ENCODE data around the gene OR9A2. TPM values are rescaled to one million over a fixed set of nuclear protein-coding genes. Genes with fewer than 3 reads are reported as not detected.

Gene OR9A2
- total RNA-seq, 1 experiment from 2014 or later, result not detected

GRCh38 chr7:143042159-143042789, 15.3 kb upstream of the OR9A2 start:
- no peak overlapping the region for H3K27ac ChIP-seq (ENCODE audit: low read length)
- H2AFZ ChIP-seq (ENCODE audit: low read length), result 0 out of 2 replicates have a peak overlapping the region, but pooled peaks have one; percentile 23
- DNase-seq, result no peak
- peaks cover 5% of the 10 kb centered on the region for H3K4me1 ChIP-seq (ENCODE audit: low read length)
- H3K9ac ChIP-seq (ENCODE audit: low read length), result no peak overlapping the region
- no peak overlapping the region for H3K4me3 ChIP-seq (ENCODE audit: low read length)
- no peaks in the 10 kb centered on the region for H4K20me1 ChIP-seq (ENCODE audit: insufficient read depth, low read depth, low read length)
- H3K36me3 ChIP-seq (ENCODE audit: insufficient read depth, low read length), result no peaks in the 10 kb centered on the region
- no peaks in the 10 kb centered on the region for H3K9me3 ChIP-seq (ENCODE audit: low read length)
- no peaks in the 10 kb centered on the region for H3K9me2 ChIP-seq (replicated peaks; ENCODE audit: insufficient read depth, low read length)
- no peak overlapping the region for H3K4me2 ChIP-seq (ENCODE audit: low read depth, low read length, poor library complexity, severe bottlenecking)
- H3K79me2 ChIP-seq (ENCODE audit: low read length), result no peaks in the 10 kb centered on the region
- no peaks in the 10 kb centered on the region for H3K27me3 ChIP-seq (ENCODE audit: low read length)

DNA sequence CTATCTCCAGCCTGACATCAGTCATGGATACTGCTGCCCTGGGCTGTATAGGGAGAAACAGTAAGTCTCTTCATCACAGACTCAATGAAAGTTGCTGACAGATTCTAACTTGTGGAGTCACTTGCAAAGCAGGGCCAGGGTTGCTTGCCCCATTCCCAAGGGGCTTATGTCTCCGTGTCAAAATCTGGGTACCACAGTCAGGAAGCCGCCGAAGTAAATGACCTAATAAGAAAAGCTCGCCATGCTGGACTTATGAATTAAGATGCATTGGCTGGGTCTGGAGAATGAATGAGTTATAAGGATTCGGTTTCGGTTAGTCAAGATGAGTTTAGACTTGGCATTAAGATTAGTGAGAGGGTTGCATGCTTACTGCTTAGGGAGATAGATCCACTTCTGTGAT, 14.4 kb upstream of the OR9A2 start:
- Histone ChIP-seq H3K4me3 (ENCODE audit: low read length) (no peak overlapping the region), H3K4me2 (ENCODE audit: low read depth, low read length, poor library complexity, severe bottlenecking) (no peak overlapping the region), H3K79me2 (ENCODE audit: low read length) (no peaks in the 10 kb centered on the region), H3K27ac (ENCODE audit: low read length) (no peak overlapping the region), H3K9ac (ENCODE audit: low read length) (no peak overlapping the region), H2AFZ (ENCODE audit: low read length) (no peak overlapping the region), H3K27me3 (ENCODE audit: low read length) (no peaks in the 10 kb centered on the region), H3K9me3 (ENCODE audit: low read length) (no peaks in the 10 kb centered on the region), H4K20me1 (ENCODE audit: insufficient read depth, low read depth, low read length) (no peaks in the 10 kb centered on the region), H3K9me2 (replicated peaks; ENCODE audit: insufficient read depth, low read length) (no peaks in the 10 kb centered on the region), H3K36me3 (ENCODE audit: insufficient read depth, low read length) (no peaks in the 10 kb centered on the region), H3K4me1 (ENCODE audit: low read length) (no peaks in the 10 kb centered on the region)
- no peak for DNase-seq

DNA sequence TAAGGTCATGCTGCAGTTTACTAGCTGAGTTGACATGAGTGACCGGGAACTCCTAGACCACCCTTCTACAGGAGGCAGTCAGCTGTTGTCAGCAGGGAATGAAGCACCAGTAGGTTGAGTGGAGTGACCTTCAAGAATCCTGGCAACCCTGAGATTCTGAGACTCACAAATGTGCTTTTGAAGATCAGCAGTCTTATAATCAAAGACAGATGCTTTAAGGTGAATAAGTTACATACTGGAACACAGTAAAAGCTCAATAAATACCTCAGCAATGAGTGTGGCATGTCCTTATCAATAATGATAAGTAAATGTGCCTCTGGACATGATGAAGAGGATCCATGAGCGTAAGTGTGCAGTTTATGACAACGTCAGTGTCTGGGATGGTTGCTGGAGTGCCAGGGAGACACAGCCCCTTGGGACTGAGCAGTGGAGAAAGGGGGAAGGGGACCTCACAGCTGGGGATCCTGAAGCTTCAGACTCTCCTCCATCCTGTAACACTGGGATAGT, 13.3 kb upstream of the OR9A2 start:
- no peak overlapping the region for H3K9ac ChIP-seq (ENCODE audit: low read length)
- H3K9me3 ChIP-seq (ENCODE audit: low read length), result no peaks in the 10 kb centered on the region
- H3K27ac ChIP-seq (ENCODE audit: low read length), result no peak overlapping the region
- H3K9me2 ChIP-seq (replicated peaks; ENCODE audit: insufficient read depth, low read length), result no peaks in the 10 kb centered on the region
- H3K27me3 ChIP-seq (ENCODE audit: low read length), result no peaks in the 10 kb centered on the region
- H3K36me3 ChIP-seq (ENCODE audit: insufficient read depth, low read length), result no peaks in the 10 kb centered on the region
- H4K20me1 ChIP-seq (ENCODE audit: insufficient read depth, low read depth, low read length), result no peaks in the 10 kb centered on the region
- H3K4me2 ChIP-seq (ENCODE audit: low read depth, low read length, poor library complexity, severe bottlenecking), result no peak overlapping the region
- no peak for DNase-seq
- no peak overlapping the region for H2AFZ ChIP-seq (ENCODE audit: low read length)
- H3K4me3 ChIP-seq (ENCODE audit: low read length), result no peak overlapping the region
- no peaks in the 10 kb centered on the region for H3K79me2 ChIP-seq (ENCODE audit: low read length)
- H3K4me1 ChIP-seq (ENCODE audit: low read length), result no peaks in the 10 kb centered on the region

DNA sequence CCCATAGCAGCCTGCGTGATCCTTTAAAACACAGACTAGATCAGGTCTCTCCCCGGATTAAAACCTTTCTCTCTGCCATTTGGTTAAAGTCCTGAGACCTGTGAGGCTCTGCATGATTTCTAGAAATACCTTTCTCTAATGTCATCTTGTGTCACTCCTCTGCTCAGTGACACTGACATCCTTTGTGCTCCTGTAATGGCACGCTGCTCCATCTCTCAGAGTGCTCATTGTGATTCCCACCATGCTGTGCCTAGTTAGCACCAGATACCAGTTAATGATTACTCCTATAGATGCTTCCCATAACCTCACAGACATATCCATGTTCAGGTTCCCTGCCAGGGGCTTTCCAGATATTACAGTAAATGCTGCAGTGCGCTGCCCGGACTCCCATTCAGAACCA, 11.7 kb upstream of the OR9A2 start:
- DNase-seq, result no peak
- no peaks in the 10 kb centered on the region for H3K9me3 ChIP-seq (ENCODE audit: low read length)
- no peaks in the 10 kb centered on the region for H3K4me1 ChIP-seq (ENCODE audit: low read length)
- no peak overlapping the region for H3K9ac ChIP-seq (ENCODE audit: low read length)
- H3K27ac ChIP-seq (ENCODE audit: low read length), result no peak overlapping the region
- no peaks in the 10 kb centered on the region for H4K20me1 ChIP-seq (ENCODE audit: insufficient read depth, low read depth, low read length)
- H3K4me3 ChIP-seq (ENCODE audit: low read length), result no peak overlapping the region
- H3K27me3 ChIP-seq (ENCODE audit: low read length), result no peaks in the 10 kb centered on the region
- no peak overlapping the region for H2AFZ ChIP-seq (ENCODE audit: low read length)
- no peak overlapping the region for H3K4me2 ChIP-seq (ENCODE audit: low read depth, low read length, poor library complexity, severe bottlenecking)
- H3K36me3 ChIP-seq (ENCODE audit: insufficient read depth, low read length), result no peaks in the 10 kb centered on the region
- no peaks in the 10 kb centered on the region for H3K79me2 ChIP-seq (ENCODE audit: low read length)
- no peaks in the 10 kb centered on the region for H3K9me2 ChIP-seq (replicated peaks; ENCODE audit: insufficient read depth, low read length)

- Histone ChIP-seq H4K20me1 (ENCODE audit: insufficient read depth, low read depth, low read length) (no peaks in the 10 kb centered on the region), H3K9me3 (ENCODE audit: low read length) (no peaks in the 10 kb centered on the region), H3K36me3 (ENCODE audit: insufficient read depth, low read length) (no peaks in the 10 kb centered on the region), H3K9me2 (replicated peaks; ENCODE audit: insufficient read depth, low read length) (no peaks in the 10 kb centered on the region), H3K79me2 (ENCODE audit: low read length) (no peaks in the 10 kb centered on the region), H3K9ac (ENCODE audit: low read length) (no peak overlapping the region), H2AFZ (ENCODE audit: low read length) (no peak overlapping the region), H3K4me3 (ENCODE audit: low read length) (no peak overlapping the region), H3K4me1 (ENCODE audit: low read length) (no peaks in the 10 kb centered on the region), H3K27ac (ENCODE audit: low read length) (no peak overlapping the region), H3K27me3 (ENCODE audit: low read length) (no peaks in the 10 kb centered on the region), H3K4me2 (ENCODE audit: low read depth, low read length, poor library complexity, severe bottlenecking) (no peak overlapping the region)
- no peak for DNase-seq
Measured at GRCh38 chr7:143027683-143028082, 751 bp upstream of the OR9A2 start.

DNA sequence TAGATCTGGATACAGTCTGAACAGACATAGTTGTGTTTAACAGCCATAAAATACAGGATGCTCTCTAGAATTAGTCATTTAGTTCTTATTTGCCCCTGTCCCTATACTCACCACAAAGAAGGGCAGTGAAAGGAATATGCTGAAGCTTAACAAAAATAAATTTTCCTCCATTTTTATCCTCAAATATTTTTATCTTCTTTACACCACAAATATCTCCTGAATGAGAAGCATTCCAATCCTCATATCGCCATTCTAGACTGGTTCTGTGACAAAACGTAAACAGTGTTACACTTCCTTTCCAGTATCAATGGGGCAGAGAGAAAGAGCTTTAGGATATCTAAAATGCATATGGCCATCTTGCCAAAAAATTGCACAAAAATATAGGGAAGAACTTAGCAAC, 1.6 kb downstream of the OR9A2 start:
- DNase-seq, result no peak
- Histone ChIP-seq H3K27ac (ENCODE audit: low read length) (no peak overlapping the region), H2AFZ (ENCODE audit: low read length) (no peak overlapping the region), H3K79me2 (ENCODE audit: low read length) (no peaks in the 10 kb centered on the region), H3K4me1 (ENCODE audit: low read length) (peaks cover 6% of the 10 kb centered on the region), H3K4me2 (ENCODE audit: low read depth, low read length, poor library complexity, severe bottlenecking) (no peak overlapping the region), H3K36me3 (ENCODE audit: insufficient read depth, low read length) (no peaks in the 10 kb centered on the region), H3K9ac (ENCODE audit: low read length) (no peak overlapping the region), H4K20me1 (ENCODE audit: insufficient read depth, low read depth, low read length) (no peaks in the 10 kb centered on the region), H3K9me3 (ENCODE audit: low read length) (no peaks in the 10 kb centered on the region), H3K4me3 (ENCODE audit: low read length) (no peak overlapping the region), H3K9me2 (replicated peaks; ENCODE audit: insufficient read depth, low read length) (no peaks in the 10 kb centered on the region), H3K27me3 (ENCODE audit: low read length) (no peaks in the 10 kb centered on the region)

DNA sequence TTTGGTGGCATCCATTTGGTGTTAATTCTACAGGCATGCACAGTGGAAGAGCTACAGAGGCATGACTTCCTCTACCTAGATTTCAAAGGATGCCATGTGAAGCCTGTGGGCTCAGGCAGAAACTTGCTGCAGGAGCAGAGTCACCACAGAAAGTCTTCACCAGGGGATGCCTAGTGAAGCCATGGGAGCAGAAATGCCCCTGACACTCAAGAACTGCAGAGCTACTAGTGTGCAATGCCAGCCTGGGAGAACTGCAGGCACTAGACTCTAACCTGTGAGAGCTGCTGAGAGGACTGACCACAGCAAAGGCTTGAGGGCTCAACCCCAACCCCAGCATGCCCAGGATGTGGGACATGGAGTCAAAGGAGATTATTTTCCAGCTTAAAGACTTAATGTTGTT, 3.9 kb downstream of the OR9A2 start:
- Histone ChIP-seq H3K79me2 (ENCODE audit: low read length) (no peaks in the 10 kb centered on the region), H3K9me3 (ENCODE audit: low read length) (peaks cover 10% of the 10 kb centered on the region), H3K4me1 (ENCODE audit: low read length) (peaks cover 26% of the 10 kb centered on the region), H3K36me3 (ENCODE audit: insufficient read depth, low read length) (peaks cover 9% of the 10 kb centered on the region; the same call in 1 of the 2 replicates), H3K27ac (ENCODE audit: low read length) (no peak overlapping the region), H3K9ac (ENCODE audit: low read length) (no peak overlapping the region), H4K20me1 (ENCODE audit: insufficient read depth, low read depth, low read length) (no peaks in the 10 kb centered on the region), H3K4me3 (ENCODE audit: low read length) (no peak overlapping the region), H3K9me2 (replicated peaks; ENCODE audit: insufficient read depth, low read length) (no peaks in the 10 kb centered on the region), H2AFZ (ENCODE audit: low read length) (no peak overlapping the region), H3K4me2 (ENCODE audit: low read depth, low read length, poor library complexity, severe bottlenecking) (no peak overlapping the region), H3K27me3 (ENCODE audit: low read length) (no peaks in the 10 kb centered on the region)
- no peak for DNase-seq

DNA sequence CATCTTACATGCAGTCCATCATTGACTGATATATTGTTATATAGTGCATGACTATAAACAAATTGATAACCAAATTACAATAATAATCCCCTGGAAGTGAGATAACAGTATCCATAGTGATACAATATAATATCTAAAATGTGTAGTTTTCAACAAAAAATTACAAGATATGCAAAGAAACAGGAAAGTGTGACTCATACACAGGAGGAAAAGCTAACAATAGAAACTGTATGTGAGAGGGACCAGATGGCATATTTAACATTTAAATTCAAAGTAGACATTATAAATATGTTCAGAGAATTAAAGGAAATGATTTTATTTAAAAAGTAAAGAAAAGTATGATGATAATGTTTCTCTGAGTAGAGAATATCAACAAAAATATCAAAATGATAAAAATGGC, 8.0 kb downstream of the OR9A2 start:
- H2AFZ ChIP-seq (ENCODE audit: low read length), result 0 out of 2 replicates have a peak overlapping the region, but pooled peaks have one; percentile 18
- H3K4me2 ChIP-seq (ENCODE audit: low read depth, low read length, poor library complexity, severe bottlenecking), result no peak overlapping the region
- peaks cover 67% of the 10 kb centered on the region for H3K4me1 ChIP-seq (ENCODE audit: low read length)
- peak overlapping the region; percentile 99 for H3K27ac ChIP-seq (ENCODE audit: low read length)
- H4K20me1 ChIP-seq (ENCODE audit: insufficient read depth, low read depth, low read length), result no peaks in the 10 kb centered on the region
- H3K27me3 ChIP-seq (ENCODE audit: low read length), result no peaks in the 10 kb centered on the region
- peak; percentile 58 for DNase-seq
- peaks cover 9% of the 10 kb centered on the region; the same call in 1 of the 2 replicates for H3K36me3 ChIP-seq (ENCODE audit: insufficient read depth, low read length)
- no peak overlapping the region; the same call in 1 of the 2 replicates for H3K4me3 ChIP-seq (ENCODE audit: low read length)
- no peaks in the 10 kb centered on the region for H3K9me2 ChIP-seq (replicated peaks; ENCODE audit: insufficient read depth, low read length)
- no peak overlapping the region for H3K9ac ChIP-seq (ENCODE audit: low read length)
- H3K9me3 ChIP-seq (ENCODE audit: low read length), result peaks cover 10% of the 10 kb centered on the region
- H3K79me2 ChIP-seq (ENCODE audit: low read length), result no peaks in the 10 kb centered on the region

Measured in Karpas-422 (cell line).